ENCODE data around the gene CELF4. TPM values are rescaled to one million over a fixed set of nuclear protein-coding genes. Genes with fewer than 3 reads are reported as not detected.

The CELF4 gene
- total and polyA plus RNA-seq, 2 of the 4 experiments (the other 2 are of a cell fraction), result not detected

GRCh38 chr18:37565977-37566478 lies 430 bp upstream of the CELF4 start:
- Histone ChIP-seq H2BK120ac (ENCODE audit: low read depth, low read length) (no peak overlapping the region), H3K56ac (ENCODE audit: extremely low read depth, insufficient read depth, low read length) (no peak overlapping the region), H3K4me1 (ENCODE audit: control insufficient read depth, insufficient read depth, low read length) (peaks cover 1% of the 10 kb centered on the region; the same call in 1 of the 2 replicates), H3K9ac (ENCODE audit: low read depth, low read length) (no peak overlapping the region), H2AK5ac (ENCODE audit: low read depth, low read length) (no peak overlapping the region), H2BK5ac (ENCODE audit: low read depth, low read length, poor library complexity, severe bottlenecking) (no peak overlapping the region), H3K18ac (ENCODE audit: low read depth, low read length) (no peak overlapping the region), H3K23ac (ENCODE audit: low read depth, low read length) (no peak overlapping the region), H2AK9ac (replicated peaks; ENCODE audit: low read depth, low read length, poor library complexity) (no peak overlapping the region), H4K91ac (ENCODE audit: insufficient read depth, low read depth, low read length) (no peak overlapping the region), H3K9me1 (ENCODE audit: insufficient read depth, low read length) (no peaks in the 10 kb centered on the region), H3K4me3 (ENCODE audit: insufficient read depth, low read depth, low read length) (no peak overlapping the region; the same call in 1 of the 2 replicates), H2BK20ac (ENCODE audit: low read depth, low read length) (no peak overlapping the region), H2BK15ac (ENCODE audit: low read depth, low read length) (no peak overlapping the region), H3K79me1 (ENCODE audit: low read depth in 1 of 2, low read length in 2 of 2) (no peaks in the 10 kb centered on the region), H3K14ac (replicated peaks; ENCODE audit: low read depth, low read length) (no peak overlapping the region), H2AFZ (replicated peaks; ENCODE audit: low read length, poor library complexity) (no peak overlapping the region), H4K8ac (ENCODE audit: low read depth in 2 of 2, low read length in 2 of 2) (no peak overlapping the region), H3K4me2 (ENCODE audit: low read depth, low read length) (peak overlapping the region; percentile 44), H4K5ac (ENCODE audit: low read depth, low read length) (no peak overlapping the region), H3K4ac (ENCODE audit: low read depth, low read length) (no peak overlapping the region), H3K36me3 (ENCODE audit: control insufficient read depth, insufficient read depth, low read length) (no peaks in the 10 kb centered on the region), H4K20me1 (ENCODE audit: insufficient read depth, low read length) (no peaks in the 10 kb centered on the region), H3K27me3 (ENCODE audit: control insufficient read depth, insufficient read depth, low read length) (peaks cover 46% of the 10 kb centered on the region), H3K9me3 (ENCODE audit: control insufficient read depth, insufficient read depth, low read length) (no peaks in the 10 kb centered on the region), H3K27ac (ENCODE audit: insufficient read depth, low read length) (no peak overlapping the region)
- in situ Hi-C loops (cut with MboI; ENCODE audit: low sequenced_read_pairs), result no loop called here
- POLR2A ChIA-PET (ENCODE audit: unreplicated experiment), result no interaction called here
- intact Hi-C loops (cut with micrococcal nuclease), result no loop called here
- no CpG with 5 or more reads among the region's 49 CpGs for WGBS, 2 experiments (ENCODE audit: extremely low coverage in 2 of 2, insufficient read length in 1 of 2)
- no peak for TF ChIP-seq NFE2L2 (IDR thresholded peaks at IDR 0.05; ENCODE audit: low read depth, low read length)
- 0 out of 2 replicates have a peak, but pooled peaks have one; percentile 9 for TF ChIP-seq BHLHE40 (IDR thresholded peaks at IDR 0.05; ENCODE audit: low read depth, low read length)
- BruUV-seq (replicated peaks), result no TSS peak
- dilution Hi-C loops (cut with HindIII; ENCODE audit: low sequenced_read_pairs, unreplicated experiment), result no loop called here
- CTCF ChIA-PET, result no interaction called here
- DNase-seq, result peak; percentile 5
- ATAC-seq (ENCODE audit: low read depth), result peak; percentile 84
